HG02885 (cell line): ENCODE data around the gene PLTP.

ENCODE experiments used
- ATAC-seq: cut with Tn5 transposase; IDR thresholded peaks from one replicate; pipeline ENCODE4 v1.9.1; 2021; ENCODE audit warnings: mild to moderate bottlenecking; ENCODE audit not compliant: unreplicated experiment, poor library complexity

Gene PLTP

GRCh38 chr20:45921337-45922189 lies 9.6 kb upstream of the PLTP start:
- ATAC-seq: no peak

DNA sequence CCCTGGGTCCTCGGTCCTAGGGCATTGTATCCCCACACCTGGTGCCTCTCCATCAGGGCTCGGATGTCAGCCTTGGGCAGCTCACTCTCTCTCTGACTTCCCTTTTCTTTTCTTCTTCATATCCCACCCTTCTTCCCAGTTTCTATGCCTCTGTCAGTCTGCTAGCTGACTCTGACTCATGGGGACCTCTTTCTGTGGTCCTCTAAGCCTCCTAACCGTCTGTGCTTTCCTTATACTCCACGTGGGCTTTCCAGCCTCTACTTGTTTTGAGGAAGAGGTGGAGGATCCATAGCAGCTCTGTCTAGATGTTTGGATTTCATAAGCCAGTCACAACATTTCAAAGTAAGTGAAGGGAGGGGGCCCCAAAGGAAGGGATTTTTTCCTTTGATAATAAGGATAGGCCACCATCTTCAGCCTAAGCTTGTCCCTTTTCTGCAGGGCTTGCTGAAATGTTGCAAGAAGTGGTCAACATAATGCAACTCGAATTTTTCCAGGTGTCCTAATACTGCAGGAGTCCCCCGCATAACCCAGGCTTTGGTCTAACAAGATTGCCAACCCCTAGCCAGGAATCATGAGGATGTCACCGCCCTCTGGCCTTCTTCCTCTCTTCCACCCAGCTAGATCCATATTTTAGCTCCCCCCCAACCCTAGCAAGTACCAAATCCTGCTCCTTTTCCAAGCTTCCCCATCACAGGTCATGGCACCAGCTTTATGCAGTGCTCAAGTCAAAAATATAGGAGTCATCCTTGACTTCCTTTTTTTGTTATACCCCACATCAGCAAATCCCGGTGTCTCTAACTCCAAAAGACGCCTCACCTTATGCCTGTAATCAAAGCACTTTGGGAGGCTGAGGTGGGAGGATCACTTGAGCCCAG lies 8.7 kb upstream of the PLTP start:
- ATAC-seq: no peak

- ATAC-seq: no peak
These were observed 7.8 kb upstream of the PLTP start for GRCh38 chr20:45919542-45920399.

- no peak for ATAC-seq
These were observed 7.0 kb upstream of the PLTP start for GRCh38 chr20:45918779-45919537.

DNA sequence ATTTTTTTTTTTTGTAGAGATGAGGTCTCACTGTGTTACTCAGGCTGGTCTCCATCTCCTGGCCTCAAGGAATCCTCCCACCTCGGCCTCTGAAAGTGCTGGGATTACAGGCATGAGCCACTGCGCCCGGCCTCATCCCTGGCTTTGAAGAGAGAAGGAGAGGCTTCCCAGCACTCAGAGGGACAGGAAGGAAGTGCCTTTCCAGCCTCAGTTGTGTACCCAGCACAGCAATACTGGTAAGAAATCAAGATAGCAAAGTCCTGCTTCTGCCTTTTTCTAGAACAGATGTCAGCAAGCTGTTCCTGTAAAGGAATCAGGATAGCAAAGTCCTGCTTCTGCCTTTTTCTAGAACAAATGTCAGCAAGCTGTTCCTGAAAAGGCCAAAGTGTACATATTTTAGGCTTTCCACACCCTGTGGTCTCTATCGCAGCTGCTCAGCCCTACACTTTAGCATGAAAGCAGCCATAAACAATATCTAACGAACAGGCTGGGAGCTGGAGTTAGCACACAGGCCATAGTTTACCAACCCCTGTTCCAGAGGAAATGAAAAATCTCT lies 6.3 kb upstream of the PLTP start:
- no peak for ATAC-seq

DNA sequence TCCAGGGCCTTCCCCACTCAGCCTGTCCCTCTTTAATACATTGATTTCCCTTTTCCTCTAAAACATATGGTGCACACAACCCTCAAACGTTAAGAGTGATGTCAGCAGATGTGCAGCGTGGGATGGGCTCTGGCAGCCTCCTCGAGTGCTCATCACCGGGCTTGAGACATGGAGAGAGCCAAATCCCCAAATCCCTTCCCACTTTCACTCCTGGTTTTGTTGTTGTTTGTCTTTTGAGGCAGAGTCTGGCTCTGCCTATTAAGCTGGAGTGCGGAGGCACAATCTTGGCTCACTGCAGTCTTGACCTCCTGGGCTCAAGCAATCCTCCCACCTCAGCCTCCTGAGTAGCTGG lies 5.8 kb upstream of the PLTP start:
- no peak for ATAC-seq

- no peak for ATAC-seq
These were observed 1.2 kb upstream of the PLTP start for GRCh38 chr20:45913116-45913515.

DNA sequence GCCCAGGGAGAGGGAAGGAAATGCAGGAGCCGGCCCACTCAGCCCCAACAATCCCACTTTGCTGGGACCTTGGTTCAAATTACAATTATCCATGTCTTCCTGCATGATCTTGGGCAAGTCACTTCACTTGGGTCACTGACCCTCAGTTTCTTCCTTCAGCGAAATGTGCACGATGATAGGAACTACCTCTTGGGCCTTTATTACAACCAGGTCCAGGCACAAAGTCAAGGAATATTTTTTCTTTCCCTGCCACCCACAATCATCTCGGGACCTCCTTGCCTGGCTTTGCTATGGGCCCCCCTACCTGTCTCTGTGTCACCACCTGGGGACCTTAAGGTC lies 358 bp upstream of the PLTP start:
- no peak for ATAC-seq

- peak; percentile 89 for ATAC-seq
These were observed 1.1 kb downstream of the PLTP start for GRCh38 chr20:45910670-45911485.

GRCh38 chr20:45909817-45910669 lies 1.9 kb downstream of the PLTP start:
- no peak for ATAC-seq

DNA sequence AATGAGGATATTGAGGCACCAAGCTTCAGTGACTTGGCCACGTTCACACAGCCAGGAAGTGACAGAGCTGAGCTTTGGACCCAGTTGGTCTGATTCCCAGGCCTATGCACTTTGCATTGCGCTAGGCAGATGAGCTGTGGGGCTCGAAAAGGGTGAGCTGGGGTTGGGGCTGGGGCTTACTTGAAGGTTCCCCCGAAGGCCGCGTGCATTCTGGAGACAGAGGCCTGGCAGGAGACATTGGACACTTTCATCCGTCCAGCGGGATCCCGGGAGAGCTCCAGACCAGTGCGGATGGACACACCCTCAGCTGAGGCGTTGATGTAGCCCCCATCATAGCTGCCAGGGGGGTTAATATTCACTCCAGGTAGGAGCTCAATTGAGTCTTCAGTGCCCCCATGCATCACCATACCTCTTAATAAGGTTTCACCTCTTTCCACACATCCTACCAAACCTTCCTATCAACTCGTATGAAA lies 2.6 kb downstream of the PLTP start:
- ATAC-seq: no peak

GRCh38 chr20:45908084-45908483 lies 3.9 kb downstream of the PLTP start:
- no peak for ATAC-seq

GRCh38 chr20:45907219-45907948 lies 4.6 kb downstream of the PLTP start:
- ATAC-seq: no peak

DNA sequence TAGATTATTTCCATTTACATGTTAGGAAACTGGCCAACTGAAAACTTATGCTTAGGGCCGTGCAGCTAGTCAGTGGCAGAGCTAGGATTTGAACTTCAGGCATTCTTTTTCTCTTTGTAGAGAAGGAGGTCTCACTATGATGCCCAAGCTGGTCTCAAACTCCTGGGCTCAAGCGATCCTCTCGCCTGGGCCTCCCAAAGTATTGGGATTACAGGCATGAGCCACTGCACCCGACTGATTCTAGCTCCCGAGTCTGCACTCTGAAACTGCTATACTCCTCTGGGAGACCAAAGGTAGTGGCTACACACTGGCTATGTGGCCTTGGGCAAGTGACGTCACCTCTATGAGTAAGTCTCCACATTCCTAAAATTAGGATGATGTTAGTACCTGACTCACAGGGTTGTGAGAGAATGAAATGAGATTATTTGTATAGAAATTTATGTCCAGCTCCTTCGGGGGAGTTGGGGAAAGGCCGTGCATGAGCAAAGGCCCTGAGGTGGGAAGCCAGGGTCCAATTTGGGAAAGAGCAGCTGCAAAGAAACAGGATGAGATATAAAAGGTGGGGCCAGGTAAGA lies 6.4 kb downstream of the PLTP start:
- ATAC-seq: no peak

- ATAC-seq: no peak
These were observed 7.1 kb downstream of the PLTP start for GRCh38 chr20:45904583-45905504.

DNA sequence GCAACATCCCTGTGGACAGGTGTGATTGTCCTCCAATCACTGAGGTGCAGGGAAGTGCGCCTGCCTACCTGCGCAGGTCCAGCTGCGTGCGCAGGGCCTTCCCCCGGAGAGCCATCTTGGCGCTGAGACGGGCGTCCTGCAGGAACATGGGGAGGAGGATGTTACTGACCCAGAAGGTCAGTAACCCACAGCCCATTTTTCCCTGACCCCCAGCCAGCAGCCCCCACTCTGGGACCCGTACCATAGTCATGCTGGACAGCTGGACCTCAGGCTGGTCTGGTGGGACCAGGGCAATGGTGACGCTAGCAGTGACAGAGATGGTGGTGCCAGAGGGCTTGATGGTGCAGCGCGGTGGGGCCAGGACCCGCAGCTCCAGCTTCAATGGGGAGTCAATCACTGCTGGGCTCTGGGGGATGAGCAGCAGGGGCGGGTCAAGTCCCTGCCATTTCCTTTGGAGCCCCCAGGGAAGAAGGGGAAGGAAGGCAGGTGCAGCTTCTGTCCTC lies 9.7 kb downstream of the PLTP start:
- ATAC-seq: no peak
